Kidney epithelial cell (primary cell): ENCODE measurements around the gene GFI1B. TPM values are rescaled to one million over a fixed set of nuclear protein-coding genes. Genes with fewer than 3 reads are reported as not detected.

Experiments
- DNase-seq: peaks from one replicate; pipeline ENCODE4 v3.0.0-alpha.2; 2010; ENCODE audit warnings: low read depth
- H3K27me3 ChIP-seq: 2 replicates; pipeline ENCODE4 v1.6.0; 2011; ENCODE audit warnings: low read length; ENCODE audit not compliant: control insufficient read depth, insufficient read depth
- H3K36me3 ChIP-seq: 2 replicates; pipeline ENCODE4 v1.5.1; 2011; ENCODE audit warnings: low read length; ENCODE audit not compliant: control insufficient read depth, insufficient read depth
- H3K4me3 ChIP-seq: 2 replicates; pipeline ENCODE4 v1.5.1; 2011; ENCODE audit warnings: low read depth, mild to moderate bottlenecking, control low read depth, low read length
- CTCF ChIP-seq: IDR thresholded peaks from 2 replicates; pipeline ENCODE4 v1.5.1; 2011; ENCODE audit warnings: mild to moderate bottlenecking, moderate library complexity, low read length, control low read depth, inconsistent platforms; ENCODE audit not compliant: insufficient read depth, poor library complexity, severe bottlenecking
- total RNA-seq: library from RNA; depleted of rRNA; stranded (reverse); fragments of >200 nt; gene quantifications from 2 replicates; pipeline ENCODE4 v1.2.3, GENCODE V29; 2015

GFI1B gene
- total RNA-seq, 1 donor from 2014 or later: not detected

GRCh38 chr9:132990781-132991180 is 12.3 kb downstream of the GFI1B start:
- H3K27me3 ChIP-seq: peaks cover 30% of the 10 kb centered on the region
- TF ChIP-seq CTCF: no peak

GRCh38 chr9:132991351-132992300 is 13.1 kb downstream of the GFI1B start:
- peaks cover 29% of the 10 kb centered on the region for H3K27me3 ChIP-seq
- no peak for TF ChIP-seq CTCF
- H3K36me3 ChIP-seq: no peaks in the 10 kb centered on the region
- H3K4me3 ChIP-seq: no peak overlapping the region
- no peak for DNase-seq

More at GRCh38 chr9:132990781-132991180, 12.3 kb downstream of the GFI1B start:
- H3K36me3 ChIP-seq: no peaks in the 10 kb centered on the region
- no peak overlapping the region for H3K4me3 ChIP-seq
- no peak for DNase-seq

GRCh38 chr9:132993511-132993939 is 15.0 kb downstream of the GFI1B start:
- TF ChIP-seq CTCF: no peak
- no peak overlapping the region for H3K4me3 ChIP-seq
- no peaks in the 10 kb centered on the region for H3K36me3 ChIP-seq
- peaks cover 21% of the 10 kb centered on the region for H3K27me3 ChIP-seq
- DNase-seq: no peak

GRCh38 chr9:132994410-132995120 is 16.1 kb downstream of the GFI1B start:
- H3K36me3 ChIP-seq: no peaks in the 10 kb centered on the region
- H3K27me3 ChIP-seq: peaks cover 20% of the 10 kb centered on the region
- TF ChIP-seq CTCF: no peak
- DNase-seq: no peak
- H3K4me3 ChIP-seq: no peak overlapping the region

GRCh38 chr9:132995121-132995420 is 16.6 kb downstream of the GFI1B start:
- H3K36me3 ChIP-seq: no peaks in the 10 kb centered on the region

More at GRCh38 chr9:132995121-132995420, 16.6 kb downstream of the GFI1B start:
- H3K27me3 ChIP-seq: peaks cover 24% of the 10 kb centered on the region
- DNase-seq: no peak
- TF ChIP-seq CTCF: no peak
- no peak overlapping the region for H3K4me3 ChIP-seq
